ENCODE data around the gene CRACDL.

Gene CRACDL

DNA sequence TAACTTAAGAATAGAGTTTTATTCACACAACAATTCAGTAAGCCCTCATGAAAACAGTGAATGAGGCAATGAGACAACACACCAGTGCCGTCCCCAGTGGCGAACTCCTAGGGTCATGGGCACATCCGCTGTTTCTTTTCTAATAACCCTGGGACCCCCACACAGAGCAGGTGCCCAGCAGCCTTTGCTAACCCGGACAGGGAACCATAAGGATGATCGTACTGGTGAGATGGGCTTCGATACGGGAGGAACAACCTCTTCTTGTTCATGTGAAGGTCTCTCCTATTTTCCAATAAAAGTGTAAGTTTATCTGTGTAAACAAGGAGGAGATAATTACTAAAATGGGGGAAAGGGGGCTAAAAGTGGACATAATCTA, 107.7 kb downstream of the CRACDL start:
- in situ Hi-C loops (cut with HindIII; ENCODE audit: low sequenced_read_pairs), result loop anchor here (25.0 kb wide), 1 partner anchor 234 kb away; no protein-coding TSS in a partner anchor

DNA sequence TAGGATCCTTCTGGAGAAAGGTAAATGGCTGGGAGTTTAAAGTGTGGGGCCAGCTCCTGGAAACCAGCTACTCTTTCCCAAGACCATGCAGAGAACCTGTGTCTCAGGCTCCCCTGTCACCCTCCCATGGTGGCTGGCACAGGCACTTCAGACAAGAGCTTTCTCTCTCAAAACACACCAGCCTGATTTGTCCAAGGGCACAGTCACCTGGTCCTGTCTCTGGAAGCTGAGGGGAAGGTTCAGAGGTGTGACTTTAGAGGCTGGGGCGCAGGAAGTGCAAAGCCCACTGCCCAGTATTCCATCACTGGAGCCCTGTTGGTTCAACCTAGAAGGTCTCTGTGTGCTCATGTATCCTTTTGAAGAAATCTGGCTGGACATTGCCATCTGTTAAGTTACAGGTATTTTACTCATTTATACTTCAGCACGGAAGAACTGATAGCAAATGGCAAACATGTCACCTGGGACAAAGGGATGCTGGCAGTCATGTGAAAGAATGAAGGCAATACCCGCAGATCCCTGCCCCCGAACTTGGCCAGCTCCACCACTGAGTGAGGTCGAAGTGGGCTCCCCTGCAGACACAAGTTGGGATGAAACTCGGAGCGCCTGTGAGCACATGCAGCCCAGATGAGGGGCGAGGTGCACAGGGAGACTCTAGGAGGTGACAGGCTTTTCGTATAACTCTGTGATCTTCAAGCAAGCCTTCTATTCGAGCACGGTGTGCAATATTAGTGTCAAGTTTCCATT, 108.2 kb downstream of the CRACDL start:
- in situ Hi-C loops (cut with HindIII; ENCODE audit: low sequenced_read_pairs), result loop anchor here (25.0 kb wide), 1 partner anchor 235 kb away; no protein-coding TSS in a partner anchor

DNA sequence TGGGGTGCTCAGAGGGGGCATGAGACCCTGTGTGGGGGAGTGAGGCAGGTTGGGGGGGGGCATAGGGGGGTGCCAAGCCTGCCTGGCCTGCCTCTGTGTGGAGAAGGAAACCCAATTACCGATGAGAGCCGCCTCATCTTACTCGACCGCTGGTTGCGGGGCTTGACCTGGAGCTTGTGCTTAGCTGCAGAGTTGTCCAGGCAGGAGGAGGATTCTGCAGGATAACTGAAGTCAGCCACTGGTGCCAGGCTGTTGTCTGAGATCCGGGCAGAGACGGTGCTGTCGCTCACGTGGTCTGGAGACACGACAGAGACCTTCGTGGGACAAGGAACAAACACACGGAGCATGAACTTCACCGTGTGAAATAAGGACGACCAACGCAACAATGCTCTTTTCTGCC, 109.2 kb downstream of the CRACDL start:
- in situ Hi-C loops (cut with HindIII; ENCODE audit: low sequenced_read_pairs), result loop anchor here (25.0 kb wide), 1 partner anchor 235 kb away; no protein-coding TSS in a partner anchor

DNA sequence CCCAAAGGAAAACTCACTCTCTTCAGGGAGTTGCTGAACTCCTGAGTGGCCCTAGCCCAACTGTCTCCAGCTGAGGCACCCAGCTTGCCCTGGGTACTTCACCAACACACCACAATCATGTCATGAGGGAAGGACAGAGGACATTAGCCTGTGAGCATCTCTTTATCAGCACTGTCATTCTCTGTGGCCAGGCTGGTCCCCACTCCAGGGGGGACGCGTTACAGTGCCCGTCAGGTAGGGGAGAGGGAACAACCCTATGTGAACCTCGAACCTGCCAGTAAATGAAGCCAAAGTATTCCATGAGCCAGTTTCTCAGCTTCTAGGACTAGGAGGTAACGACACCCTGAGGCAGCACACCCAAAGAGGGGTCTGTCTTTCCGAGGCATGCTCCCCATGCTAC, 110.2 kb downstream of the CRACDL start:
- in situ Hi-C loops (cut with HindIII; ENCODE audit: low sequenced_read_pairs), result loop anchor here (25.0 kb wide), 1 partner anchor 236 kb away; no protein-coding TSS in a partner anchor

DNA sequence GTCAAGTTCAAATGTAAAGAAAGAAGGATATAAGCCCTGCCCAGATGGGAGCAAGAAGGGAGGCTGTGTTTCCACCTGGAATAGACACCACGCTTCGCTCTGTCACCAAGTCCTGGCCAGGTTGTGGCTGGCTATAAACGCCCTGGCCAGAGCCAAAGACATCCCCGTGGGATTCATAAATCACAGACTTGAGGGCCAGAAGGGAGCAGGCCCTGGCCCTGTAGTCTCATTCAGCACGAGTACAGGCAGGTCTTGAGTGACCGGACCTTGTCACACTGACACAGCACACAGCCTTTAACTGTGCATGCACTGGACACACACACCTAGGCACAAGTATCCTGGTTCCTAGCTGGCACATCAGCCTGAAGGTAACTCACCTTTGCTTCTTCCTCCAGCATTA, 110.6 kb downstream of the CRACDL start:
- in situ Hi-C loops (cut with HindIII; ENCODE audit: low sequenced_read_pairs), result loop anchor here (25.0 kb wide), 1 partner anchor 237 kb away; no protein-coding TSS in a partner anchor

DNA sequence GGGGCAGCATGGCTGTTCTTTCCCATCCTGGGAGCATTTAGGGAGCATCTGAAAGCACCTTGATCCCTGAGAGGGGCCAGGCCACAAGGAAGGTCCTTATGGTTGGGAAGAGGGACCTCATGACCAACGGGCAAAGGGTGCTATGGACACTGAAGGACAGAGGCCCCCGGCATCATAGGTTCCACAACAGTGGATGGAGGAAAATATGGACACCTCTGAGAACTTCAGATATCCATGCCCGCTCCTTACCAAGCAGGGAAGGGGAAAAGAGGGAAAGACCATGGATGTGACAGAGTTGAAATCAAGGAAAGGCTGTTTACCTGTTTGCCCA, 111.0 kb downstream of the CRACDL start:
- in situ Hi-C loops (cut with HindIII; ENCODE audit: low sequenced_read_pairs), result loop anchor here (25.0 kb wide), 1 partner anchor 237 kb away; no protein-coding TSS in a partner anchor

DNA sequence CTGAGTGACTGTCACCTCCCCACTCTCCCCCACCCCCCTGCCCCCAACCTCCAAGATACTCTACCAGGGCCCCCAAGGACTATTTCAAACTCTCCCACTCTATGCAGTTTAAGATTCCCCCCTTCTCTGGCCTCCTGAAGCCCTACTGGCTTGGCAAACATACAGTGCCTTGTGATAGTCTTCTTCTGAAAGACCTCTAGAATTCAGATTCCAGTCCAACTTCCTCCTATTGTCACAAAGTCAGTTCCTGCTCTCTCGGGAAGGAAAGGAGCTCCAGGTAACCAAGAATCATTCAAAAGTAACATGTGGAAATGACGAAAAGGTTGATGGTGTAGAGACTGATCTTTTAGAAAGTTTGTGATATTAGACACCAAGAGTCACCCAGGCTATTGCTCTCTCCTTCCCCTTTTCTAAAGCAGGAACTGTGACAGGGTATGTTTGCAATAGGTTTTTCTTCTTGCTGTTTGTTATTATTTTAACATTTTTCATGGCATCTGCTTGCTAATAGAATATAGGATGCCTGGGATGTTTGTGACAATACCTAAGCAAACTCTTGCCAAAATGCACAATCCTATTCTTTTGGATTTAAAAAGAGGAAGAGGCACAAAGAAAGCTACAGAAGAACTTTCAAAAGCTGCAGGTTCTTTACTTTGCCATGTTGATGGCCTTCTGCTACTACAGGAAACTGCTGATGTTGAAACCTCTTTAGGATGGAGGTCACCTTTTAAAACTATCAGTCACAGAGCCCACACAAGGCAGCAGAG, 111.6 kb downstream of the CRACDL start:
- in situ Hi-C loops (cut with HindIII; ENCODE audit: low sequenced_read_pairs), result loop anchor here (25.0 kb wide), 1 partner anchor 238 kb away; no protein-coding TSS in a partner anchor

DNA sequence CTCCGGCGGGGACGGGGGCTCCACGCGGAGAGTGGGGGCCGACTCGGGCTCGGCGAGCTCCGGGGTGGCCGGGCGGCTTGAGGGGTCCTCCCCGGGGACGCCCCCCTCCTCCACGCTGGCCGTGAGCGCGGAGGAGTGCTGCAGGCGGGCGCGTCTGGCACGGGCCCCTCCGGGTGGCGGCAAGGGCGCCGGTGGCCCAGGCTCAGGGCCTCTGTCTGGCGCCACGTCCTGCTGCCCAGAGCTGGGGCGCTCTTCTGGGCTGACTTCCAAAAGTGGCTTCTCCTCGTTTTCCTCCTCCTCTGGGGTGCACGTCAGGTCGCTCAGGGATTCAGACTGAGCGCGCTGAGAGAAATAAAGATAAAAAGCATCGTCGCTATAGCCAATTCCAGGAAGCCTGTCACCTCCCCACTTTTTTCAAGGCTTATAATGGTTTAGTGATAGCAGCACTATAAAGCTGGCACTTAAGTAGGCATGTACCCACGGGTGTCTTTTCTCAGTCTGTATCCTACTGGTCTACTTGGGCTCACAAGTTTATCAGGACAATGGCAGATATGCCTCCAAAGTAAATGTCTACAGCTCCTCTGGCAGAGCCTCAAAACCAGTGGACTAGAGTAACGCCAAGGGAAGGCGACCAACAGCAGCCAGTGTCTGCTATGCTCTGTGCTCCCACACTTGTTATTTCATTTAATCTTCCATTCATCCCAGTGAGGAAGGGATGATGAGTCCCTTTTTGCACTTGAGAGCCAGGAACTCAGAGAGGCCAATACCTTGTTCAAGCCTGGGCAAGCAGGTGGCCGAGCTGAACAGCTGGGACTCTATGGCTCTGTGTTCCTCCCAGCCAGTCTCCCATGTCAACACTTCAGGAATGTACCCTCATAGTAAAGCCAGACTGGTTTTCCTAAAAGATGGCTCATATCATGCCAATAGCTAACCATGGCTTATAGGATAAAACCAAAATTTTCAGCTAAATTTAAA, 112.5 kb downstream of the CRACDL start:
- in situ Hi-C loops (cut with HindIII; ENCODE audit: low sequenced_read_pairs), result no loop called here

DNA sequence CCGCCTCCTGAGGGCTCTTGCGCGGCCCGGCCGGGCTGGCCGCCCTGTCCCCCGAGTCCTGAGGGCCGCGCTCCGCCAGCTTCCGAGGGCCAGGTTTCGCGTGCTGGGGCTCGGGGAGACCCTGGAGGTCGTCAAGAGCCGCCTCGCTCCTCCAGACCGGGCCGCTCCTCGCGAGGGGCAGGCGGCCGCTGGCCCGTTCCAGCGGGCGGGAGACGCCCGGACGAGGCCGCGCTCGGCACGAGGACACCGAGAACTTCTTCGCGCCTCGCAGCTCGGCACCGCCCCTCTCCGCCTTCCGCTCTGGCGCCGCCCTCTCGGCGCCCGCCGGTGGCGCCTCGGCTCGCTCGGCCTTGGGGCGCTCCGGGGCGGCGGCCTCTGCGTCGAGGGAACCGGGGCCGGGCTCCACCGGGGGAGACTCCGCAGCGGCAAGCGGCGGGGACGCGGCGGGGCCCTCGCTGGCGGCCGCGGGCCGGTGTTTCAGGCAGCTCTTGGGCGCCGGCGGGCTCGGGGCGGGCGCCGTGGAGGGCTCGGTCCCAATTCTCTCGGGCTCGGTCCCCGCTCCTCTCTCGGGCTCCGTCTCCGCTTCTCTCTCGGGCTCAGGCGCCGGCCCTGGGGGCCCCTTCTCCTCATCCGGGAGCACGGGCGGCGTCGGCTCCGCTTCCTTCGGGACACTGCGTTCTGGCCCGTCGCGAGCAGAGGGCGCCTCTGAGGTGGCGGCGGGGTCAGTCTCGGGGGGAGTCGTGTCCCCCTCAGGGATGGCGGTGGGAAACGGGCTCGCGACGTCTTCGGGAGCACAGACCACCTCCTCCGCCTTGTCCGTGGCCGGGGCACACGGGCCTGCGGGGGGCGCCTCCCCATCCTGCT, 113.5 kb downstream of the CRACDL start:
- in situ Hi-C loops (cut with HindIII; ENCODE audit: low sequenced_read_pairs), result no loop called here

DNA sequence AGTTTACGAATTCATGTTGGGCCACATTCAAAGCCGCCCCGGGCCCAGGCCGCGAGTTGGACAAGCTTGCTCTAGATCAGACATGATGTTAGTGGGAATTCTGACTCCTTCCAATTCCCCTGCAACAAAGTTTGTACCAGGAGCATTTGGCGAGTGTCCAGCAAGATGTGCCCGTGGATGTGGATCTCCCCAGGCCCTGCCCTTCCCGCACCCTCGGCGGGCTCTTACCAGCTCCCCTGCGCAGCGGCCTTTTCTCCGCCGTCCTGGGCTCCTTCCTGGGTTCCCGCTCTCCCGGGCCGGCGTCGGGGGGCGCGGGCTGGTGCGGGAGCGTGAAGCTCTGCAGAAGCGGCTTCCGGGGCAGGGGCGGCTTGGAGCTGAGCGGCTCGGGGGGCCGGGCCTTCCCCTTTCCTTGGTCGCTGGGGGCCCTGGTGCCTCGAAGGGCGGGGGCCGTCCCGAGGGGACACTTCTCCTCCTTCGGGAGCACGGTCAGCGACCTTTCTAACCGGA, 114.3 kb downstream of the CRACDL start:
- in situ Hi-C loops (cut with HindIII; ENCODE audit: low sequenced_read_pairs), result no loop called here

DNA sequence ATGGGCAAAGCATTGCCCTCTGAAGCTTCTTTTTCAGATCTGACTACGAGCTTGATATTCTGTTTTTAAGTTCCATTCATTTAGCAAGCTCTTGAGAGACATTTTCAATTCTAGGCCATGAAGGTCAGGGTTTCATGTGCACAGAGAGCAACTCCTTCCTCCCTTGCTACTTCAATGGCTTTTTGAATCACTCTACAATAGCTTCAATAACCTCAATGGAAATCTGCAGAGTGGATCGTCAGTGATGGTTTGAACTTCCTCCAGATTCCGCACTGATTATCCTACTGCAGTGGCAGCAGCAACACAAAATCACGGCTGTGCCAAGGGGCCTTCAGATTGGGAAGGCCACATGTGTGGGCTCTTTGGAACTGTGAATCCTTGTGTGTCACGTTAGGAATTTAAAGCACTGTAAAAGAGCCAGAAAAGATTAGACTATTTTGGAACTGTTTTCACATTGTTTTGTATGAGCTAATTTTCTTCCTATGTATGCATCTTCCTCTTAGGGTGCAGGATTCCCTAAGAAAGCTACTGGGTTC, 116.7 kb downstream of the CRACDL start:
- in situ Hi-C loops (cut with HindIII; ENCODE audit: low sequenced_read_pairs), result loop anchor here (5.0 kb wide), 1 partner anchor 167 kb away; no protein-coding TSS in a partner anchor

DNA sequence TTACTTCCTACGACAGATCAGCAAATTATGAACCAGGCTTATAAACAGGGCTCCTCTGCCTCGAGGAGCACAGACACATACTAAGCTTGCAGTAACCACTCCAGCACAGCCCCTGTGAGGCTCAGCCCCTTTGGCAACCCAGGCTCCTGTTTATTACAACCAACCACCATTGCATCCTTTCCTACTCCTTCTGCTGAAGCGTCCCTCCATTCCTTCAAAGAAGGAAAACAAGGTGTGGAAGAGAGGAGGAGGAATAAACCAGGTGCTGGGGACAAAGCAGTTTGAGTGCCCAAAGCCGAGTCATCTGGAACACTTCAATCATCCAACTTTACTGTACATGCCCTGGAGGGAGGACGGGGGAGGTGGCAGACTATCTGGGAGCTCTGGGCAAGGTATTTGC, 117.9 kb downstream of the CRACDL start:
- in situ Hi-C loops (cut with HindIII; ENCODE audit: low sequenced_read_pairs), result loop anchor here (5.0 kb wide), 1 partner anchor 166 kb away; no protein-coding TSS in a partner anchor

DNA sequence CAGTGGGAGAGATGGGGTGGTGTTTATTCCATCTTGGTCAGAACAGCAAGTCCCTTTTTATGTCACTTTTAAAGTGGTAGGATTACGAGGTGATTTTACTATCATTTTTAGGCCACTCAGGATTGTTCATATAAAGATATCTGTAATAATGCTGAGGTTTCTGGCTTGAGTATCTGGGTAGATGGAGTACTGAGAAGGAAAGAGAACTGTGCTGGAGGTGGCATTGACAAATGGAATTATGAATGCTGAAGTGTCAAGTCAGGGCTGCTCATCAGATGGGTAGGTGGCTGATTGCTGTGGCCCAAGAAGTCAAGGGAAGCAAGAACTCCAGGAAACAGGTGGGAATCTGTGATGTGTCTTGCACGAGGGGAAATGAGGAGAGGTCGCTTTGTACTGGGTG, 119.7 kb downstream of the CRACDL start:
- in situ Hi-C loops (cut with HindIII; ENCODE audit: low sequenced_read_pairs), result loop anchor here (5.0 kb wide), 1 partner anchor 164 kb away; no protein-coding TSS in a partner anchor

DNA sequence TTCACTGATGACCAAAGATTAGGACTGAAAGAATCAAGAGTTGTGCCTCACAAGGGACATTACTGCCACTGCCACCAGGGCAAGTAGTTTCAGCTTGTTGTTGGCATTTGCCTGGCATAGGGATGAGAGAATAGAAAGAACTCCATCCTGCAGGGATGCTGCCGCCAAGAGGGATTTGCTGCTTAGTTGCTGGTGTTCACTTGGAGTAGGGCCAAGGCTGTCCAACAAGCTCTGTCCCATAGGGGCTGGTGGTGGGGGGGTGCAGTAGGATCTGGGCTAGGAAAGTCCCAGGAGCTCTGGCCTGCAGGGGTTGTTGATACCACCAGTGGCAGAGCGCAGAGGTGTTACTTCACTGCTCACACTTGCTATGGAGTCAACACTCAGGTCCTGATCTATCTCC, 120.2 kb downstream of the CRACDL start:
- in situ Hi-C loops (cut with HindIII; ENCODE audit: low sequenced_read_pairs), result loop anchor here (5.0 kb wide), 1 partner anchor 163 kb away; no protein-coding TSS in a partner anchor

DNA sequence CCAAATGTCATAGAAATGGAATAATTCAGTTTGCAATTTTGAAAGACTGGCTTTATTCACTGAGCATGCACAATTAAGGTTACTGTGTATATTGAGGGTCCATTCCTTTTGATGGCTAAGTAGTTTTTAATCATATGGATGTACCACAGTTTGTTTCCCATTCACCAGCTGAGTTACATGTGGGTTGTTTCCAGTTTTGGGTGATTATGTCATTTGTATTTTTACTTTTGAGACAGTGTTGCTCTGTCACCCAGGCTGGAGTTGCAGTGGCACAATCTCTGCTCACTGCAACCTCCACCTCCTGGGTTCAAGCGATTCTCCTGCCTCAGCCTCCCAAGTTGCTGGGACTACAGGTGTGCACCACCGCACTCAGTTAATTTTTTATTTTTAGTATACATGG, 124.3 kb downstream of the CRACDL start:
- in situ Hi-C loops (cut with HindIII; ENCODE audit: low sequenced_read_pairs), result no loop called here

DNA sequence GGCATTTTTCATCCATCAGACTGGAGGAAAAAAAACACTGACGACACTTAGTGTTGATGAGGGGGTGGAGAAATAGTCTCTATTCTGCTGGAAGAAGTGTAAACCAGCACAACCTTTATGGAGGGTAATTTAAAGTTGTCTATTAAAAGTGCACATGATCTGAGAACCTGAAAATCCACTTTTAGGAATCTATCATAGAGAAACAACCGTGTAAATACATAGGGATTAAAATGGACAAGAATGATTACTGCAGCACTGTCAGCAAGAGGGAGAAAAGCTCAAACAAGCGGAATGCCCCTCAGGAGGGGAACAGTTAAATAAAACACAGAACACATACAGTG, 125.5 kb downstream of the CRACDL start:
- in situ Hi-C loops (cut with HindIII; ENCODE audit: low sequenced_read_pairs), result no loop called here

DNA sequence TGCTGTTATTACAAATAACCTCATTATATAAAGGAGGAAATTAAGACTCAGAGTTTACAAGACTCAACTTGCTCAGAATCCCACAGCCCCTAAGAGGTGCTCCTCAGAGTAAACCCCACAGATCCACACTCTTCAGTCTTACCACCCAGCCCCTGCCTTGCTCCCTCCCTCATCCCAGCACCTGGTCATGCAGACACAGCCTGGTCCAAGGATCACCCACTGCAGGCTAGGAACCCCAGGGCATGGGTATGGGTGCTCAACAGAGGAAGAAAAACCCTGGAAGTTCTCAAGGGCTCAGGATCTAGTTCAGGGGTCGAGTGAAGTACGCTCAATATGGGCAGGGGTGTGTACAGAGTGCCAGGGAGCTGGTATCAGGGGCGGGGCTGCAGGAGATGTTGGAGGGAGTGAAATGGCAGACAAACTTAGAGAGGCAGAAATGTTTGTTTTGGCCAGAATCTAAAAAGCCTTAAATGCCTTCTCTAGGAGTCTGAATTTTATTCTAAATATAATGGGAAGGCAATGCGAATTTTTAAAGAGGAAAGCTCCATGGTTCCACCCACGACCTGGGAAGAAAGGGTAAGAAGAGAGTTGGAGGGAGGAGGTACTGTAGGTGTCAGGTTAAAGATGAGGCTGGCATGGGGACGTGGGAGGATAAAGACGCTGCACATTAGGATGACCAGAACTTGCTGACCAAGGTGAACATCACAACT, 126.0 kb downstream of the CRACDL start:
- in situ Hi-C loops (cut with HindIII; ENCODE audit: low sequenced_read_pairs), result no loop called here

DNA sequence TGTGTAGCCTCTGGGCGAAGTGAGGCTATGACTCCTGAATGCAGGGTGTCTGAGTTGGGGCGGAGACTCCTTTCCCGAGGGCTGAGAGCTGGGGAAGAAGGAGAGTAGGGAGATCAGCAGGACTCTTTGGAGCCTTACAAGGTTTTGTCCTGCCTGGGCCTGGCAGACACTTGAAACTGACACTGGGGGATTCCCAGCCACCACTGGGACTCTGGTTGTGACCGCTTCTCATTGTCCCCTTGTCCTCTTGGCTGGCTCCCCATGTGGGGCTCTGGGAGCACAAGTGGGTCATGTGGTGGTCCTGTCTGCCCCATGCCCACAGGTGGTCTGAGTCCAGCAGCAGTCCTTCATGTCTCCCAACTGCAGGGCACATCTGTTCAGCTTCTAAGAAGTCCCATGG, 126.9 kb downstream of the CRACDL start:
- in situ Hi-C loops (cut with HindIII; ENCODE audit: low sequenced_read_pairs), result no loop called here

DNA sequence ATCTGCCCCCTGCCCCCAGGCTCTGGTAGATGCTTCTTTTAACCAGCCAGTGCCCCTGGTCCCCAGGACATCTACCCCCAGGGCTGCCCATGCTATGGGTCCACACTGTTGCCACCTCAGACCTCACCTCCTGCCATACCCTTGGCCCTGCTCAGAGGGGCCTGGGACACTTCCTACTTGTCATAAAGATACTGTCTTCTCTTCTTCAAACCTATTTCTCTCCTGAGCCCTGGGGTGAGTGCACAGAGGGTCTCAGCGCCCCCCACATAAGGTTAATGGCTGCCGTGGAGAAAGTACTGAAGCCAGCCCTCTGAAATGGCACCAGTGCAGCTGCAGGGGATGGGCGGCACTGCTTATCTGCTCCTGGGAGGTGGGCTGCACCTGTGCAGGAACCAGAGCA, 127.5 kb downstream of the CRACDL start:
- in situ Hi-C loops (cut with HindIII; ENCODE audit: low sequenced_read_pairs), result no loop called here

Measured in endothelial cell of hepatic sinusoid (primary cell).